GM12801 (cell line): Measurements from ENCODE around the gene GLB1L2.

ENCODE experiments used
- TF ChIP-seq, protein P1 (sequence below): IDR thresholded peaks from one replicate; pipeline ENCODE4 v1.5.1; 2011; ENCODE audit warnings: control low read depth; ENCODE audit not compliant: insufficient read length; ENCODE audit errors: extremely low read depth

Gene GLB1L2

DNA sequence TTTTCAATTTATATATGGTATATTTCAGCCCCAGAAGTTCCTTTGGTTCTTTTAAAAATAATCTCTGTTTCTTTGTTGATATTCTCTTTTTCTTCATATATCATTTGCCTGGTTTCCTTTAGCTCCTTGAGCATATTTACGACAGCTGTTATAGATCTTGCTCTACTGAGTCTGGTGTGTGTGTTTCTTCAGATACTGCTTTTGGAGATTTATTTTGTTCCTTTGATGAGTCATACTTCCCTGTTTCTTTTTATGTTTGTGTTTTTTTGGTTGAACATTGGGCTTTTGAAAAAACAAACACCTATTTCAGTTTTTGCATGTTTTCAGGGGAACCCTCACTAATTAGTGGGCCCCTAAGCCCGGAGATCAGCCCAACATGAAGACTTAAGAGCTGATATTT lies 23.3 kb downstream of the GLB1L2 start:
- TF ChIP-seq, protein P1, sequence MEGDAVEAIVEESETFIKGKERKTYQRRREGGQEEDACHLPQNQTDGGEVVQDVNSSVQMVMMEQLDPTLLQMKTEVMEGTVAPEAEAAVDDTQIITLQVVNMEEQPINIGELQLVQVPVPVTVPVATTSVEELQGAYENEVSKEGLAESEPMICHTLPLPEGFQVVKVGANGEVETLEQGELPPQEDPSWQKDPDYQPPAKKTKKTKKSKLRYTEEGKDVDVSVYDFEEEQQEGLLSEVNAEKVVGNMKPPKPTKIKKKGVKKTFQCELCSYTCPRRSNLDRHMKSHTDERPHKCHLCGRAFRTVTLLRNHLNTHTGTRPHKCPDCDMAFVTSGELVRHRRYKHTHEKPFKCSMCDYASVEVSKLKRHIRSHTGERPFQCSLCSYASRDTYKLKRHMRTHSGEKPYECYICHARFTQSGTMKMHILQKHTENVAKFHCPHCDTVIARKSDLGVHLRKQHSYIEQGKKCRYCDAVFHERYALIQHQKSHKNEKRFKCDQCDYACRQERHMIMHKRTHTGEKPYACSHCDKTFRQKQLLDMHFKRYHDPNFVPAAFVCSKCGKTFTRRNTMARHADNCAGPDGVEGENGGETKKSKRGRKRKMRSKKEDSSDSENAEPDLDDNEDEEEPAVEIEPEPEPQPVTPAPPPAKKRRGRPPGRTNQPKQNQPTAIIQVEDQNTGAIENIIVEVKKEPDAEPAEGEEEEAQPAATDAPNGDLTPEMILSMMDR = no peak

DNA sequence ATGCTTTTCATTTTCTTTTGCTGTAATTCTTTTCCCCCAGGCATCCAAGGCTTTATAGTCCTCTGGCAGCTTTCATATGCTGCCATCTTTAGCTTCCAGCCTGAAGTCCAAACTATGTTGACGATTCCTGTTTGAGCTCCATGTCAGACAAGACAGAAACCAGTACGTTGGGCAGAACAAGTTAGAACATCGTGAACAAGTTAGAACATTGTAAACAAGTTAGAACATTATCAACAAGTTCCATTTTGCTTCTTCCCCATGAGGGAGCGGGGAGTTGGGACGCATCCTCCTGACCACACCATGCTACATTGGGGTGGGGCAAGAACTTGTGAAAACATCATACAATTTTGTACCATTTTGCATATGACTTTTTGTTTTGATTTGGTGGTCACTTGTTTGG lies 23.9 kb downstream of the GLB1L2 start:
- TF ChIP-seq, protein P1 = no peak

DNA sequence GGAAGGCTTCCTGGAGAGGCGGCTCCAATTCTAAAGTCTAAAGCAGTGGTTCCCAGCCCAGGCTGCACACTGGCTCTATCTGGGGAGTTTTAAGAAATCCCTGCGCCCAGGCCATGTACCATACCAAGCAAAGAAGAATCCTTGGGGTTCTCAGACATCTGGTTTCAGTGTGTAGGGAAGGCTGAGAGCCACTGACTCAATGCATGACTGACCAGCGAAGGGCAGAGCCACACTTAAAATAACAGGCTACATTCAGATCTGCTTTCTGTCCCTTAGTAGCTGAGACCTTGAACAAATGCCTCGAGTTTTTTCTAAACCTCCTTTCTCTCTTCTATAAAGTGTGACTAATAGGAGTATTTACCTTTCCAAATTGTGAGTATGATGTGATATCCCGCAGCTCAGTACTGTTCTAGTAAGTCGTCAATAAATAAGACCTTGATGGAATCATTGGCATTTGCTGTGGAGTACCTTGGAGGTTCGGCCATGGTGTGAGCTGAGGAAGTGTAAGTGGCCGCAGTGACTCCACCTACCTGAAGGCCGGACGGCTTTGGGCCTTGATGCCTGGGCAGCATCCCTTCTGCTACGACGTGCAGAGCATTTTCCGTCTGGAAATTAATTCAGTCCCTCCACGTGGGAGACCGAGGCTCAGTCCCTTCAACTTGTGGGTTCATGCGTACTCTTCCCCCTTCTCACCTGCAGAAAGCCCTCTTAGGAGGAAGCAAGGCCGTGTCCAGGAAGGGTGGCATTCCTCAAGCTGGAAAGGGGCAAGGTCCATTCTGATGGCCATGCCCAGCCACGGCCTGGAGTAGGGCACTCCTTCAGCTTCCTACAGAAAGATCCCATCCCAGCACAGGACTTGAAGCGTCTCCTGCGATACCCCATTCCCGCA lies 25.1 kb downstream of the GLB1L2 start:
- TF ChIP-seq, protein P1 = no peak

DNA sequence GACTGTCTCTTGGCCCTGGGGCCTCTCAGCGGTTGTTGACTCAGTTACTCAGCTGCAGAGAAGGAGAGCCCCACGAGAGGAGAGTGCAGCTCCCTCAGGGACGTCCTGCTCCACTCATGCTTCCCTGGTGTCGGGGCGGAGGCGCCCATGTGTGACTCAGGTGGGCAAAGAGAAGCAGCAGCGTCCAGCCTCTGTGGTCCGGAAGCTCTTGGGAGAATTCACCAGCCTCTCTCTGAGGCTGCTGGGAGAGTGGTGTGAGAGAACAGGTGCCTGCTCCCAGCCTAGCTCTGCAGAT lies 25.7 kb downstream of the GLB1L2 start:
- TF ChIP-seq, protein P1 = no peak

DNA sequence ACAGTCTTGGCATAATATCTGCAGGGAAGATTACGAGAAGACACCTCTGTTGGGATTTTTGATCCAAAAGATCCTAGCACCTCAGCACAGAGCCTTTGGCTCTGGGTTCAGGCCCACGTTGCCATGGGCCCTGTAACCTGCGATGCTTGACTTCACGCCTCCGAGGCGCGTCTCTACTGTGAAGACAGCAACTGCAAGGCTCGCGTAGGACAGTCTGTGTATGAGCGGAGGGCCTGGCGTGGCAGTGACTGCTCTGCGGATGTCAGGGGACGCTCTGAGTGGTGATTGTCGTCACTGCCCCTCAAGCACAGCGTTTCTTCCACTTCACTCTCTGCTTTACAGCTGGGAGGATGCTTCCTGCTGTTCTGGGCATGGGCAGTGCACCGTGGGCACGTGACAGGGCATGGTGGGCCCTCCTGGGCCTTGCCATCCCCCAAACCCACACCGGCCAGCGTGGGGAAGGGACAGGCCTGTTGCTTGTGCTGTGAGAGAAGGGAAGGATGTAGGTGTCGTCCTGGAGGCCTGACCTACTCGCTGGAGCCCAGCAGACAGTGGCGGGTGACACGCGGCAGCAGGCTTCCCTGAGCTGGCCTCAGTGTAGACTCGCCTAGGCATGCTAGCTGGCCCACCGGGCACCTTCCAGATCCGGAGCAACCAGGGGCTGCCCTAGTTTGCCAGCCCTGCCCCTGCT lies 26.5 kb downstream of the GLB1L2 start:
- TF ChIP-seq, protein P1 = no peak

DNA sequence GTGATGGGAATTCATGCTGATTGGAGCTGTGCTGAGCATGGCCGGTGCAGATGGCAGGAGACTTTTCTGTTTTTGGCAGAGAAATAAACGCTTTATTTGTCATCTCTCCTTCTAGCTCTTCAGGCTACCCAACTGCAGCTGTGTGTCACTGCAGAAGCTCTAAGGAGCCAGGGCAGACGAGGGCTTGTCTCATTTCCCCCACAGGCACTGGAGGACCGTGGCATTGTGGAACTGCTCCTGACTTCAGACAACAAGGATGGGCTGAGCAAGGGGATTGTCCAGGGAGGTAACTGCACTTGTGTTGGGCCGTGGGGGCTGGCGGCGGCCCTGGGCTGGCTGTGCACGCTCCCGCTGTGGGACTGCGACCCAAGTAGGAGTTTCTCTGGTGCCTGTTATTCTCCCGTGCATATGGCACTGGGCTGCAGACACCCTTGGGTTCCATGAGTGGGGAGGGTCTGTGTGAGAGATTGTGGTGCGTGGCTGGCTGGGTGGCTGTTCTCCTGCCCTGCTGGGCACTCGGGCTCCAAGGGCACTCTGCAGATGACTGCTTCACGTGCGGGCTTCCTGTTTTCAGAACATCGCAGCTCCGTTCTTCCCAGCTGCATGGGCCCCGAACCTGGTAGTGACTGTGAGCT lies 27.2 kb downstream of the GLB1L2 start:
- TF ChIP-seq, protein P1 = no peak

DNA sequence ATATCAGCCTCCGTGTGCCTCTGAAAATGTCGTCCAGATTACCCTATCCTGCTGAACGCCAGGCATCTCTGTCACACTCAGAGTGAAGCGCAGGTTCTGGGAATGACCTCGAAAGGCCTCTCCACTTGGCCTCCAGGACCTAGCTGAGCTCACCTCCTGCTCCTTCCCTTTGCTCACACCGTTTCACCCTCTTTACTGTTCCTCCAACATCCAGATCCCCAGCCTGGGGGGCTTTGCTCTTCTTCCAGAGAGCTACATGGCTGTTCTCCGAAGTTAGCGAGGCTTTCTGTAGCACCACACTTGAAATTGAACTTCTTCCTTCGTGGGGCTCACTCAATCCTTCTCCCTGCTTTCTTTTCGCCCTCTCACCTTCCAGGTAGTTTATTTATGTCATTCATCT lies 27.9 kb downstream of the GLB1L2 start:
- TF ChIP-seq, protein P1 = no peak
